ENCODE measurements around the gene NXPH4.

NXPH4 gene

GRCh38 chr12:57219993-57220754, 3.6 kb downstream of the NXPH4 start:
- DNase-seq: no peak

- no peak for DNase-seq
Observed at GRCh38 chr12:57220770-57221168, 4.2 kb downstream of the NXPH4 start.

- DNase-seq: no peak
Observed at GRCh38 chr12:57221169-57221917, 4.7 kb downstream of the NXPH4 start.

- no peak for DNase-seq
Observed at GRCh38 chr12:57222286-57223190, 5.9 kb downstream of the NXPH4 start.

GRCh38 chr12:57223191-57224165, 6.9 kb downstream of the NXPH4 start:
- no peak for DNase-seq

GRCh38 chr12:57224278-57224972, 7.8 kb downstream of the NXPH4 start:
- DNase-seq: no peak

- no peak for DNase-seq
Observed at GRCh38 chr12:57224973-57225679, 8.5 kb downstream of the NXPH4 start.

GRCh38 chr12:57225680-57226210, 9.2 kb downstream of the NXPH4 start:
- DNase-seq: no peak

GRCh38 chr12:57226588-57227314, 10.2 kb downstream of the NXPH4 start:
- no peak for DNase-seq

- no peak for DNase-seq
Observed at GRCh38 chr12:57227315-57228115, 10.9 kb downstream of the NXPH4 start.

- no peak for DNase-seq
Observed at GRCh38 chr12:57229046-57229633, 12.5 kb downstream of the NXPH4 start.

GRCh38 chr12:57229634-57230380, 13.2 kb downstream of the NXPH4 start, which contains the start of gene SHMT2:
Gene SHMT2 (plus strand): TSS chr12:57229711. CDS start chr12:57229779, 68 bp downstream.
- no peak for DNase-seq

GRCh38 chr12:57230381-57231155, 14.0 kb downstream of the NXPH4 start:
- DNase-seq: no peak

GRCh38 chr12:57231276-57232021, 14.9 kb downstream of the NXPH4 start:
- DNase-seq: no peak

GRCh38 chr12:57232156-57232756, 15.7 kb downstream of the NXPH4 start:
- no peak for DNase-seq

All from cortex of kidney (tissue), 1 donor.